Astrocyte (in vitro differentiated cells and primary cell): Measurements from ENCODE around the gene CREB3L2. TPM values are rescaled to one million over a fixed set of nuclear protein-coding genes. Genes with fewer than 3 reads are reported as not detected.

Experiments used
- DNase-seq: peaks from one replicate; pipeline ENCODE4 v3.0.0-alpha.2; 2010; ENCODE audit warnings: low read depth
- FAIRE-seq: peaks from 2 replicates; lab custom pipeline; 2011; peaks lifted over from hg19 to GRCh38; lab: Jason Lieb, UNC
- H2AFZ ChIP-seq: 2 replicates; pipeline ENCODE4 v1.6.0; 2012; ENCODE audit warnings: low read depth, low read length, inconsistent platforms
- H3K27ac ChIP-seq: 2 replicates; pipeline ENCODE4 v1.5.1; 2011; ENCODE audit warnings: low read depth, low read length, inconsistent platforms
- H3K27me3 ChIP-seq: 2 replicates; pipeline ENCODE4 v1.6.0; 2011; ENCODE audit warnings: low read length, inconsistent platforms; ENCODE audit not compliant: insufficient read depth
- H3K36me3 ChIP-seq: 2 replicates; pipeline ENCODE4 v1.5.1; 2011; ENCODE audit warnings: low read length, inconsistent platforms; ENCODE audit not compliant: insufficient read depth
- H3K4me1 ChIP-seq: 2 replicates; pipeline ENCODE4 v1.5.1; 2011; ENCODE audit warnings: low read length, inconsistent platforms; ENCODE audit not compliant: insufficient read depth
- H3K4me2 ChIP-seq: 2 replicates; pipeline ENCODE4 v1.6.0; 2012; ENCODE audit warnings: low read length, inconsistent platforms
- H3K4me3 ChIP-seq: 2 replicates; pipeline ENCODE4 v1.5.1; 2011; ENCODE audit warnings: low read depth, mild to moderate bottlenecking, low read length, inconsistent platforms; ENCODE audit not compliant: insufficient read depth
- H3K79me2 ChIP-seq: 2 replicates; pipeline ENCODE4 v1.6.0; 2012; ENCODE audit warnings: mild to moderate bottlenecking, low read length, inconsistent platforms; ENCODE audit not compliant: insufficient read depth
- H3K9ac ChIP-seq: 2 replicates; pipeline ENCODE4 v1.6.0; 2012; ENCODE audit warnings: mild to moderate bottlenecking, low read length, inconsistent platforms
- H3K9me3 ChIP-seq: 2 replicates; pipeline ENCODE4 v1.5.1; 2012; ENCODE audit warnings: low read depth, mild to moderate bottlenecking, low read length, inconsistent platforms; ENCODE audit not compliant: insufficient read depth
- H4K20me1 ChIP-seq: 2 replicates; pipeline ENCODE4 v1.6.0; 2012; ENCODE audit warnings: low read length, inconsistent platforms; ENCODE audit not compliant: insufficient read depth
- H3K27ac Mint-ChIP-seq: one replicate; pipeline ENCODE4 v1.8.0; 2021; ENCODE audit warnings: mild to moderate bottlenecking, mixed read lengths; ENCODE audit not compliant: unreplicated experiment
- H3K27me3 Mint-ChIP-seq: one replicate; pipeline ENCODE4 v1.8.0; 2021; ENCODE audit warnings: low read depth, mixed read lengths; ENCODE audit not compliant: unreplicated experiment
- H3K36me3 Mint-ChIP-seq: one replicate; pipeline ENCODE4 v1.8.0; 2021; ENCODE audit warnings: low read depth, mixed read lengths; ENCODE audit not compliant: unreplicated experiment
- H3K4me1 Mint-ChIP-seq: one replicate; pipeline ENCODE4 v1.8.0; 2021; ENCODE audit warnings: low read depth, mixed read lengths; ENCODE audit not compliant: unreplicated experiment
- H3K4me3 Mint-ChIP-seq: one replicate; pipeline ENCODE4 v1.8.0; 2021; ENCODE audit warnings: mild to moderate bottlenecking, moderate library complexity, mixed read lengths; ENCODE audit not compliant: unreplicated experiment
- H3K9me3 Mint-ChIP-seq: one replicate; pipeline ENCODE4 v1.8.0; 2021; ENCODE audit warnings: mild to moderate bottlenecking, mixed read lengths; ENCODE audit not compliant: unreplicated experiment
- CTCF ChIP-seq: IDR thresholded peaks from 2 replicates; pipeline ENCODE4 v1.5.1; 2011; ENCODE audit warnings: low read depth, mild to moderate bottlenecking, inconsistent platforms, low read length, moderate library complexity; ENCODE audit not compliant: insufficient read depth
- EZH2 ChIP-seq: IDR thresholded peaks from 2 replicates; pipeline ENCODE4 v1.6.1; 2012; ENCODE audit warnings: mild to moderate bottlenecking, low read length, inconsistent platforms; ENCODE audit not compliant: insufficient read depth
- total RNA-seq: library from RNA; stranded (reverse); gene quantifications from 2 replicates; pipeline ENCODE4 v1.2.1, GENCODE V29; 2021

The CREB3L2 gene
- total RNA-seq, 1 donor from 2014 or later: 116 TPM

- no peak overlapping the region for H3K4me2 ChIP-seq
- H3K27ac ChIP-seq: no peak overlapping the region
- peaks cover 60% of the 10 kb centered on the region for H3K4me1 Mint-ChIP-seq
These were observed 81.1 kb downstream of the CREB3L2 start for GRCh38 chr7:137920637-137921399.

DNA sequence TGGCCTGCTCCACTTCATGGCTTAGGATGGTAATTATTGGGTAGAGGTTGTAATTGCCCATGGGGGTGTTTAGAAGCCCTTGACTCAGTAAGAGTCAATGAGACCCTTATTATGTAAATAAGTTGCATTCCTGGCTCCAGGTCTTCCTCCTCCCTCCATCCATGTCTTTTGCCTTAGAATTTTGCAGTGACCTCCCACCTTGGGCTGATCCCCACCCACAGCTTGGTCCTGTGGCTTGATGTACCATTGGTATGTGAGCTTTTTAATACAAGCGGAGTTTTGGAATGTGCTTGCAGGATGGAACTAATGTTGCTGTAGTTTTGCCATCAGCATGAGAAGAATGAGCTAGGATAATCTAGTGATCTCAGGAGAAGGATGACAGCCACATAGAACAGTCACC, 81.9 kb downstream of the CREB3L2 start:
- H3K4me2 ChIP-seq: no peak overlapping the region
- H3K27me3 ChIP-seq: no peaks in the 10 kb centered on the region
- no peak overlapping the region for H3K4me3 ChIP-seq
- Mint-ChIP-seq H3K27ac (peak overlapping the region; percentile 92), H3K36me3 (peaks cover 32% of the 10 kb centered on the region), H3K4me3 (peak overlapping the region; percentile 55), H3K9me3 (peaks cover 6% of the 10 kb centered on the region), H3K4me1 (peaks cover 56% of the 10 kb centered on the region), H3K27me3 (no peaks in the 10 kb centered on the region)
- H2AFZ ChIP-seq: no peak overlapping the region
- DNase-seq (no peak), FAIRE-seq (no peak)
- peaks cover 20% of the 10 kb centered on the region for H3K4me1 ChIP-seq
- no peaks in the 10 kb centered on the region for H3K9me3 ChIP-seq
- H3K9ac ChIP-seq: no peak overlapping the region
- no peak overlapping the region for H3K27ac ChIP-seq
- peaks cover 86% of the 10 kb centered on the region for H3K79me2 ChIP-seq
- peaks cover 29% of the 10 kb centered on the region for H4K20me1 ChIP-seq
- H3K36me3 ChIP-seq: peaks cover 15% of the 10 kb centered on the region
- TF ChIP-seq EZH2 (no peak), CTCF (no peak)

More at GRCh38 chr7:137920637-137921399, 81.1 kb downstream of the CREB3L2 start:
- peaks cover 87% of the 10 kb centered on the region for H3K79me2 ChIP-seq
- no peak overlapping the region for H3K4me3 ChIP-seq
- H3K4me1 ChIP-seq: peaks cover 20% of the 10 kb centered on the region
- H3K36me3 ChIP-seq: peaks cover 12% of the 10 kb centered on the region
- H3K27me3 Mint-ChIP-seq: no peaks in the 10 kb centered on the region
- peak overlapping the region; percentile 92 for H3K27ac Mint-ChIP-seq
- H3K9ac ChIP-seq: no peak overlapping the region
- no peak for FAIRE-seq
- peaks cover 5% of the 10 kb centered on the region for H3K9me3 Mint-ChIP-seq
- no peak for TF ChIP-seq CTCF
- no peak for TF ChIP-seq EZH2
- H3K4me3 Mint-ChIP-seq: no peak overlapping the region
- H4K20me1 ChIP-seq: peaks cover 27% of the 10 kb centered on the region
- no peak overlapping the region for H2AFZ ChIP-seq
- DNase-seq: no peak
- peaks cover 40% of the 10 kb centered on the region for H3K36me3 Mint-ChIP-seq
- H3K9me3 ChIP-seq: no peaks in the 10 kb centered on the region
- no peaks in the 10 kb centered on the region for H3K27me3 ChIP-seq
